DMS53 treated with DMSO at 0.1 percent for 48 hours (cell line): ENCODE data around the gene VAC14.

Experiments
- DNase-seq: peaks from one replicate; lab custom pipeline; 2025; ENCODE audit not compliant: unreplicated experiment; lab: John Stamatoyannopoulos, UW

VAC14 gene

DNA sequence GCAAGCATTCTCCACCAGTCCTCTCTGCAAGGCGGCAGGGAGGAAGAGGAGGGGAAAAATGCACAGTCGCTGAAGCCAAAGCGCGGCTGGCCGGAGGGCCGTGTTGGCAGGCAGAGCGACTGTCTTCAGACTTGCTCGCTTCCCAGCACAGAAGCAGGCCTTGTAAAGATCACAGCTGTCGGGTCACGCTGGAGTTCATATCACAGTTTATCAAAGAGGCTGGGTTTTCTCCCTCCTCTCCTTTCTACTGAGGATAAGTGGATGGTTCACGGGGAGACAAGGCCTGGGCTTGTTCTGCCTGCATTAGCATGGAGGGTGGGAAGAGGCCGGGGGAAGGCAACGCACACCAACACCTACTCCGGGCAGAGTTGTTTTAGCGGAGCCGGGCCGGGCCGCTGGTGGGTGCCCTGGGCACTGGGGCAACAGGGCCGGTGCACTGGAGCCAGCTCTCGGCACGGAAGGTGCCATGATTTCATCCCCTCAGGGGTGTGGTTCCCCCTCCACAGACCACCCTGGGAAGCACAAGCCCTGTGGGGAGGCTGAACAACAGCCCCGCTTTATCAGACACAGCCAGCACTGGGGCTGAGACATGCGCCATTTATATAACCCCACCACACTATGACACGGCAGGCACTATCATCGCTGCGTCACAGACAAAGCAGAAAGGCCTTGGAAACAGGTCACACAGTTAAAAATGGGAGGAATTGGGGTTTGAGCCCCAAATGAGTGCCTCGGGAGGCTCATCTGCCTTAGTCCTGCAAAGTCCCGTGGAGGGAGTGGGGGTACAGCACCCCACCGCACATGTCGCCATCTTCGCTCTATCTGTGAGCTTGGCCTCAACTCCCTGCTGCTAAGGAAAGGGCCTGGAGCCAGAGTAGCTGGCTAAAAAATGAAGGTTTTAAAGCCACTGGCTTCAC is 74.8 kb downstream of the VAC14 start:
- DNase-seq: no peak

DNA sequence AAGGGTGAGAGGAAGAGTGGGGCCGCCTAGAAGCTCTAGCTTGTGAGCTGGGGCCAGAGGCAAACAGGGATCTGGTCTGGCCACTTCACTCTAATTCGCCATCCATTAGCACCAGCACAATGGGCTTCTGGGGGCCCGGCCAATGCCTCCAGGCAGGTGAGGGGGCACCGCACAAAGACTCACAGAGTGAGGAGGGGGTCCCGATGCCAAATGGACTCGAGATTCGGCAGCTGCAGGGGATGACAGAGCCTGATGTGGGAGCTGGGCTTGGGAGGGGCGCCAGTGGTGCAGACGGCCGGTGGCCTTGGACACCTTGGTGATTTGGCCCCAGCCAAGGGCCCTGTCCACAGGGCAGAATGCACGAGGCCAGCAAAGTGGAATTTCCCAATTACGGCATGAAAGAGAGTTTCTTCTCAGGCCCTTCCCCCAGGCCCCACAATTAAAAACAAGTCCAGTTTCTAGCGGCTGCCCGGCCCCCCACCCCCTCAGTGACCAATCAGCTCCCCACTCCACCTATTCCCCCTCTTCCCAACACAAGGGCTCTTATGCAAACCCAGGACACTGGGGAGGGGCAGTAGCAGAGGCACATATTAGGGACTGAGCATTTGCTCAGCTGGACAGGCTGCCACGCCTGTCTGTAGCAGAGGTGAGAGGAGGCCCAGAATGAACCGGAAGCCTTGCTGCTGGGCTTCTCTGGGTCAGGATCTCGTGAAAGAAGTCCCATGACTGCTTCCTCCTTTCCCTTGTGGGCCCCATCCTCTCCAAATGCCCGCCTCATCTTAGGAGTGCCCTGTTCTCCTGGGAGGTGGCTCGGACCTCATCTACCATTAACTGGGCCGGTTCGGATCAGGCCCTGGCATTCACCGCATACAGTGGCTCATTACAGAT is 75.7 kb downstream of the VAC14 start:
- no peak for DNase-seq

DNA sequence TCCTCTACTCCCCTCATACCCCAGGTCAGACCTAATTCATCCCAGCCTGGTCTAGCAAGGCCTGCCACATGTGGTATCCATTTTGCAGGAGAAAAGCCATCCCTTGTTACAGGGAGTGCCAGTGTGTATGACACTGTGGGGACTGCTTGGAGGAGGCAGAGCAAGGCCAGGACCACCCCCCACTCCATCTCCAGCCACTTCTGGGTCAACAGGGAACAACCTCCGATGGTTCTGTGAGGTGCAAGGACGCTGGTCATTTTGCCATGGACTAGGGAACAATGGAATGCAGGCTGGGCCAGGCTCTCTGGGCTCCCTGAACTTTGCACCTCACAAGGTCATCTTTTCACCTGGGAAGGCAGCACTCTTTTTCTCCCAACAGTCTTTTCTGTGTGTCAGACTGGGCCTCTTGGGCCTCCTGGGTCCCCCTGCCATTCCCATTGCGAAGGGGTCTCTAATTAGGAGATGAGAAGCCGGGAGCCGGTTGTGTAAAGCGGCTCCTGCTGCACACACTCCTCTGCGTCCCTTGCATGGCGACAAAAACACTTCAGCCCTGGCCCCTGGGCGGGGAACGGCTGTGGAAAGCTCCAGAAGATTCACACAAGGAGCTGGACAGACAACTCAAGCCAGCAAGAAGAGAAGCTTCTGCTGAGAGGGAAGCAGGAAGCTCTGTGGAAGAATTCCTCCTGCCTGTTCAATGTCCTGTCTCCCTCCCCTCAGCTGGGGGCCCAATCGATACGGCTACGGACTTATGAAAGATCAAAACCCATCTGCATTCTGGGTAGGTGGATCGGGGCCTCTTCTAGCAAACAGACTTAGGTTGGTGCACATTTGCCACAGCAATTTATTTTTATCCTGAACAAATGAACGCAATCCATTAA is 76.6 kb downstream of the VAC14 start:
- DNase-seq: no peak

DNA sequence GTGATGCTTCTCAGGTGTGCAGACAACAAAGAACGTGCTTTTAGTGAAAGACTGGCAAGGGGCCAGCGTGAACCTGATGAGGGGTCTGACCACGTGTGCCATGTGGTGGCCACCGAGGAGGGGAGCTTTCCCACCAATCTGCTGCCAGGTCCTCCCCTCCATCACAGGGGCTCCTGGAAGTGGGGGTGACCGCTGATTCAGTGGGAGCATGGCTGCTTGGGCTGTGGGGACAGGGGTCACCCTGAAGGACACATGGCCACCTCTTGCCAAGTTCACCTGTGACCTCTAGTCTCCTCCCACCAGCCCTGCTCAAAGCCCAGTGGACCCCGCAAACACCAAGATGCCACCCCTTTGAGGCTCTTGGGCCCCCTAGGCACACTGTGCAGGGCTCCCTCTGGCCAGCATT is 77.2 kb downstream of the VAC14 start:
- DNase-seq: no peak

DNA sequence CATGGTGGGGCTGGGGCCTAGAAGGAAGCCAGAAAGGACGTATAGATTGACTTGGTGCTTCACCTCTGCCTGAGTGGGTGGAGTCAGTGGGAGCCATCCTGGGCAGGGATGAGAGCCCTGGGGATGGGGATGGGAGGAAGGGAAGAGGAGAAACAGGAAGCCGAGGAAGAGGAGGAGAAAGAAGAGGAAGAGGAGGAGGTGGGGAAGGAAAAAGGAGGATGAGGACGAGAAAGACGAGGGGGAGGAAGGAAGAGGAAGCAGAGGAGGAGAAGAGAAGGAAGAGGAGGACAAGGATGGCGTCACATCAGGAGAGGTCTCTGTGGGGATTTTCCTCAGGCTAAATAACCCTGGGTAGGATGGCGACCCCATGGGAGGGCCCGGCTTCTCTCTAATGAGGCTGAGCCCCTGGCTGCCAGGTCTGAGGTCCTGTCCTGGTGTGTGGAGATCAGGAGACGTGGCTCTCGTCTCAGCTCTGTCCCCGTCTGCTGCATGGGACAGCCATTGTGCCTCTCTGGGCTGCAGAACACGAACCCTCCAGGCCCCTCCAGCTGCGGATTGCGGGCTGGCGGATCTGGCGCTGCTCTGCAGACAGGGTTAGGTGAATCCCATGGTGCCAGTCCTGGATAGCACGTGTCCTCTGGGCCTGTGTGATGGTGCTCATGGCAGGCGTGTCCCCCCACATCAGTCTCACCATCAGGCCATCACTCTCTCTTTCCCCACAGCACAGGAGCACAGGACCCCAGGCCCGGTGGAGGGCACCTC is 79.6 kb downstream of the VAC14 start:
- no peak for DNase-seq

DNA sequence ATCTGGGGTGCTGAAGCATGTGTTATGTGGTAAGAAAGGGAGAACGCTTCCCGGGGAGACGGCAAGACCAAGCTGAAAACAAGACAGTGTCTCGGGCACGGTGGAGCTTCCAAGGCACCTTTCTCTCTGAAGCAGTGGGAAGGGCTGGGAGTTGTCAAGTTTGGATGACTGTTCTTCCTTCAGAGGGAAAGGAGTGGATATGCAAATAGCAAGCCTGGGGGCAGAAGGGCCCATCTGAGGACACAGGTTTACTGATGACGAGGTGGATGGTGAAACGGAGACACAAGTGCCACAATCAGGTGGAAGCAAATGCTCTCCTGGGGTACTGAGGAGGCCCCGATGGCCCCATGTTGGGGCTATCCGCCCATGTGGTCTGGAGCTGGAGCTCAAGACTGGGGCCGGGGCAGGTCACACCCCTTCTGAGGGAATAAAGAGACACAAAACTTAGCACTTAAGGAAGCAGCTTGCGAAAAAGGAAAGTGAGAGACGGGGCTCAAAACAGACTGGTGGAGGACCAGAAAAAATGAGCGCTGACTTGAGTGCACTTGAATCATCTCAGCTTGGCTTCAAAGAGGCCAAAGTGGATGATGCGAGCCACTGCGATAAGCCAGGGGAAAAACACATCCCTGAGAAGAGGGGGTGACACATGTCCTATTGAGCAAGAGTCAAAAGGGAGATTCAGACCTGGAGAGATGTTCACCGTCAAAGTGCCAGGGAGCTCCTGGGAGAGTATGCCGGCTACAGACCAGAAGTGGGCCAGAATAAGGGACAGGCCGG is 80.3 kb downstream of the VAC14 start:
- no peak for DNase-seq

DNA sequence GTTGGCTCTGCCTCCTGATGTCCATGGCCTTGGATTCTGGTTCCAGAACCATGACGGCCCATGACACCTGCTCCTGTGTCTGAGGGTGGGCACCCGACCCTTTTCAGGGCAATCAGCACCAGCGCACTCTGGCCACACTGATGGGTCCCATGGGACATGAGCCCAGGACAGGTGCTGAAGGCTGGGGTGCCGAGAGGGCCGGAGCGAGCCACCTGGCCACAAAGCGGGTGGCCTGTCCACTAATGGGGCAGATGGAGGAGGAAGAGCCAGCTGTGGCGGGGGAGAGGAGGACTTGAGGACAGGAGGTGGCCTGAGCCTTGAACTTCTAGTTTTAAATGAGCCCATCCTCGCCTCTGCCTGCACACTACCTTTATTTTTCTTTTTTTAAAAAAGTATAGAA is 83.9 kb downstream of the VAC14 start:
- DNase-seq: no peak

DNA sequence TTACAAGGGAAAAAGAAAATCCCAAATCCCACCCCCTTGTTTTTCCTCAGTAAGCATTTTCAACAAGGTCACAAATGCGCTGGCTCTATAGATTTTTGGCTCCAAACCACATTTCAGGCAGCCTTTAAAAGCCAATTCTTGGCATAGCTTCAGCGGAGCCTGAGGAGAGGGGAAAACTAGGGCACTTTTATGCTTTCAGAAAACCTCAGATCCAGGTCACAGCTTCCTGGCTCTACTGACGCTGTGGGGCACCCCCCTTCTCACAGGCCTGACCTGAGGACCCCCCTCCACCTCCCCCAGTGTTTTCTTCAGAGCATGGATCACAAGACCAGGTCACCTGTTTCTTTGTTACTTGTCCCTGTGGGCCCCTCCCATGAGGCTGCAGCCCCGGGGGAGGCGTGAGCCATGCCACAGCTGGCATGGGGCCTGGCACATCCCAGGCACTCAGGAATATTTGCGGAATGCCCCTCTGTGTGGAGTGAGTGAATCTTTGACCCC is 85.0 kb downstream of the VAC14 start:
- no peak for DNase-seq

DNA sequence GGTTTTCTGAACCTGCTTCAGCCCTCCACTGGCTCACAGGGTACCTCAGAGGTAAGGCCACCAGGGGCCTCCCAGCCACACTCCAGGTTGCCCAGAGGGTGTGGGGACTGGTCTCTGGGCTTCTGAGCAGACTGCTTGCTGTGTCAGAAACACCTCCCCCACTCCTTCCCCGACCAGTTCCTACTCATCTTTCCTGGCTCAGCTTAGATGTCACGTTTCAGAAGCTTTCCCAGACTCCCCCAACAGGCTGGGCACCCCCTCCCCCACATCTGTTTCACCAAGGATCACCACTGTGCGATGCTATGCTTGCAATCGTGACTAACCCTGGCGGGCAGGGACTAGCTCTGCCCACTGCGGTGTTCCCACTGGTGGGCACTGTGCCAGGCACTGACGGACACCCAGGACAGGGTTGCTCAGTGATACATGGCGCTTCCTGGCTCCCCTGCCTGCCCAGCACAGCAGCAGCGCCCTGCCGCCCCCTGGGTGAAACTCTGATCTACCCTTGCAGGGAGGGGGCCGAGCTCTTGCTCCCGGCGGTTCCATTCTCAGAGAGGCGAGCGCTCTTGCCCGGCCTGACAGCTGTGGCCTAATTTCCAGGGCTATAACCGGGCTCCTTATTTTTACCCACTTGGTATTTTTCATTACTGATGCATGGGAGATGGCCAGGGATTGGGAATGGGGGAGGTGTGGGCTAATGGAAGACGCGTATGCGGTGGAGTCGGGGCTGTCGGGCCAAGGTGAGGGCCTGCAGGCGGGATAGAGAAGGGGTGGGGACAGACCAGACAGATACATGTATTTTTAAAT is 85.7 kb downstream of the VAC14 start:
- DNase-seq: no peak

DNA sequence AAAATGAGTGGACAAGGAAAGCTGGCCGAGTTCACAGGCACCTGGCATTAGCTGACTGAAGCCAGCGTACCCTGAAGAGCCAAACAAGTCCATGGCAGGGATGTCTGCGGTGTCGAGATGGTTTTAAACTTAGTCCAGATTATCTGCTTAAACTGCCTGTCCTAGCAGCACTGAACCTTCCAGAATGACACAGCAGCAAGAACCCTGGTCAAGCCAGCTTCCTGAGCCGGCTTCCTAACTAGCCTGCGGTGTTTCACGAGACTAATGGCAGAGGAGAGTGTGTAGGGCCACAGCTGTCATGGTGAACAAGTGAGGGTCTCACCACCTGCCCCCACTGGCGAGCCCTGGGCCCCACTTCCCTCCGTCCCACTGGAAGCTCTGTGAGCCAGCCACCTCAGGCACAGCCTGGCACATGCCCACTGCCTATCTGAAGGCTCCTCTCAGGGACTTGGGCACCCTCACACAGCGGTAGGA is 86.3 kb downstream of the VAC14 start:
- DNase-seq: no peak

DNA sequence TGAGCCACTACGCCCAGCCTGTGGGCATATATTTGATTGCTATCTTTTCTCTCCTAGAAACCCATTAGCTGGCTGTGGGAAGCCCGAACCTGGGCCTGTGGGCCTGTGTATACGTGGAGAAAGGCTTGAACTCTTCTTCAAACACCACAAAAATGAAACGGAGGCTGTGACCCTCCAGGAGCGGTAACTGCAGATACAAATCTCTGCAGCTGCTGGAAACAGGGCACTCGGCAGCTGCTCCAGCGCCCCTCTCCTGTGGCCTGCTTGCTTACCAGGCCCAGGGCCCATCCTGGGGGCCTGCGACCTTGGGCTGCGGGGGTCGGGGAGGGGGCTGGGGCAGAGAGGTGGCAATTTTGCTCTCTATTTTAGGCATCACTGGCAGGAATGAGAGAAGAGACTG is 87.1 kb downstream of the VAC14 start:
- no peak for DNase-seq

DNA sequence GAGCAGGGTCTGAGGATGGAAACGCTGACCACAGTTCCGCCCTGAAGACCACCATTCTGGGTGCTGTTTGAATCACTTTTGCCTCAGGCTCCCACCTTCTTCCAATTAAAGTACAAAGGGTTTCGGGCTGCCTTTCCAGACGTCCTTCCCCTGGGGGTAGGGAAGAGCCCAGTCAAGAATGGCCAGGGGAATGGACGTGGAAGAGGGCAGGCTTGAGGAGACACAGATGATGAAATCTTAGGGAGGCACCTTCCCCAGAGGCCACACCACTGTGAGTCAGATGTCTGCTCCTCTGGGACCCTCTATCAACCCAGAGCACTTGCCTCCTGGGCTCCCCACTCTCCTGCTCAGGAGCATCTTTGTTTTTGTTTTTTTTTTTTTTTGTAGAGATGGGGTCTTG is 87.6 kb downstream of the VAC14 start:
- no peak for DNase-seq

DNA sequence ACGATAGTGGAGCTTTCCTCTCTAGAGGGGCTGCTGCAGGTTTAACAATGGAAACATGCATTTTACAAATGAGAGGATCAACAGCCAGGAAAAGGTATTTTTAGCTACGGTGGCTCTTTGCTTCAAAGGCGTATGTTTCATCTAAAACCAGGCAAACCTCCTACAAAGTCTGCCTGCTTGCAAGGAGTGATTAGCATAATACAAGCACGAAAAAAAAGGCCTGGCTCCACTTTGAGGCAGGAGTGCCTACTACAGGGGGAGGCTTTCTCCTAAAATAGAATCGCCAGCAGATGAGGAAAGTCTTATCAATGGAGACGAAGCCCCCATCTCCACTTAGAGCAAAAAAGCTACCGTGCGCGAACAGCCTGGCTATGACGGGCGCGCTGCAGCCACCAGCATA is 88.0 kb downstream of the VAC14 start:
- DNase-seq: no peak

DNA sequence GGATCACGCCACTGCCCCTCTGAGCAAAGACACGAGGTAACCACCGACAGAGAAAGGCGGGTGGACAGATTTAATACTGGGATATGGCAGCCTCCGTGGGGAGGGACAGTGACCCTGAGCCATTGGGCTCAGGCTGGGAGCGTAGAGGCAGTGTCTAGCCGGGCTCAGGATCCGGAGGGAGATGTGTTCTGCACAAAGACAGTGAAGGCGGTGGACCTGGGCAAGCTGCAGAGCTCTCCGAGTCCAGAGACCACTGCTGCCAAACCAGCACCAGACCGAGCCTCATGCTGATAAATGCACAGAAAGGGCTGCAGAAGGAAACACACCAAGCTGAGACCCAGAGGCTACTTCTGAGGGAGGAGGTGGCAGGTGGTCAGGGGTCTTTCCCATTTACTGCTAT is 88.6 kb downstream of the VAC14 start:
- DNase-seq: no peak

DNA sequence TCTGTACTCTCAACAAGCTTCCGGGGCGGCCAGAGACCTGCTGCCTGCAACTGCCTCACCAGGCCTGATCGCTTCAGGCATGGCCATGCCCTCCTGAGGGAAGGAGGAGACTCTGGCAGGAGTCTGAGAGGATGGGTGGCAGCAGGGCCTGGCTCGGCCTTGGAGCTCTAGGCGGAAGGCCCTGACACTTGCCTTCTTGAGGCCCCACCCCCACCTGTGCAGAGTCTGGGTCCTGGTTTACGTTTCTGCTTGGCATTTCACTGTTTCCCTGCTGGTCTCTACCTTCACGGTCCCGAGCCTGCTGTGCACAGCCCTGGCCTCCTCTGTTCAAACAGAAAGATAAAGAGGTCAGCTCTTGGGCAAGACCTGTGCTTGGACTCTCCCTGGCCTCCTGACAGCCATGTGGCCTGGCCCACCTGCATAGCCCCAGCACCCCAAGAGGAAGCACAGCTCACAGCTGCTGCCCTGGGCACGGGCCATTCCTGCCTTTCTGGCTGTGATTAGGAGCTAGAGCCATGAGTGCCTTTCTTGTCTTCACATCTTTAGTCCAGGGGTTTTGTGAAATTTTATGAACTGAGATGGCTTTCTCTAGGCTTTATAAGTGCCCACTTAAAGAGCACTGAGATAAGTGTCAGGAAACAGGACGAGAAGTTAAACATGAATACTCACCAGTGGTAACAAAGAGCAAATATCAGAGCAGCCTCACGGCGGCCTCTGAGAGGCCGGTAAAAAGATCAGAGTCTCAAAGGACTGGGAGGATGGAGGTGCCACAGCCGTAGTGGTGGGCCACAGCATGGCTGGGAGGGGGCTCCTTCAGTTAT is 89.5 kb downstream of the VAC14 start:
- no peak for DNase-seq

DNA sequence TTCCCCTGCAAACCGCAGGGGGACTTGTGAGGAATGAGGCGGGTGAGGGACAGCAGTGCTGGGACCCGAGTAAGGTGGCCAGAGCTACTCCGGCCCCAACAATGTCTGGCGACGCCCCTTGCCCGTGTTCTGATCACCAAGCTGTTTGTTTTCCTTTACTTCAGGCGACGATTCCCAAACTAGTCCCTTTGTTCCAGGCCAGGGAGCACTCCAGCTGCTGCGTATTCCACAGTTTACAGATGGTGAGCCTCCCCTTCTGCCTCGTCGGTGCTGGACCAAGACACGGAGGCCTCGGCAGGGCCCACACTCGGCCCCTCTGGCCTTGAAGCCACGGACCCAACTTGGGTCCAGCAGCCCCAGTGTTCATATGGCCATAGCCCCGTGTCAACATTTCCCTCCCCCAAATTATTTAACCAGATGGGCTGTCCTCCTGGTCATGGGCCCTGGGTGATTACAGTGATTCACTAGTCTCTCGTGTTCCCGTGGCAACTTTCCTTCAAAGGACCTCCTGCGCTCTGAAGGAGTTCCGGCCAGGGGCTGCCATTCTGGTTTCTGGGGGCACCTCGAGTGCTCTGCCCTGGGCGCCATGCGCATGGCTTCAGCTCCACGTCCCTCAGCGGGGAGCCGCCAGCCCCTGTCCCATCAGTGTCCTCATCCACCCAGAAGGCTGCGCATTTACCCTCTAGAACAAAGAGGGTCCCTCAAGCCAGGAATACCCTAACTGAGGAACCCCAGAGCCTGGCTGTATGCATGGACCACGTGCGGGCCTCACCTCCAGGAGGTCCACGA is 90.3 kb downstream of the VAC14 start:
- no peak for DNase-seq

DNA sequence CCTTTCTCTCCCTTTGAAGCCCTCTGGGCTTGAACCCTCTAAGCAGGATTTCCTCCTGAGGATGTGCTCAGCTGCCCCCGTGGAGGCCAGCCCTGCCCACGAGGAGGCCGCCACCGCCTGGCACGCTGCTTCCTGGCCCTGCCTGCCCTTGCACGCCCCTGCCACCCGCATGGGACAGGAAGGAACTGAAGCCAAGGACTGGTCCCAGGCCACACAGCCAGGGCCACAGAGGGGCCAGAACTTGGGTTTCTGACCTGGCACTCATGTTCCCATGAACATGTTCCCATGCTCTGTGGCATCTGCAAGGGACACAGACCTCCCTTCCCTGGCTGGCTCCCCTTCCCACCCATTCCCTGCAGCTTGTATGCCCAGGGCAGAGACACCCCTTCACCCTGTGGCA is 91.0 kb downstream of the VAC14 start:
- DNase-seq: no peak
